Brain microvascular endothelial cell (primary cell): Measurements from ENCODE around the gene NDUFA5.

ENCODE experiments used
- DNase-seq: peaks from one replicate; pipeline ENCODE4 v3.0.0-alpha.2; 2020
- H3K27ac ChIP-seq: fragments of 250-450 bp; sonication (Bioruptor Pico); 2 replicates; pipeline ENCODE4 v1.5.1; 2020; ENCODE audit warnings: mild to moderate bottlenecking, moderate library complexity
- H3K27me3 ChIP-seq: fragments of 250-450 bp; sonication (Bioruptor Pico); replicated peaks from 2 replicates; pipeline ENCODE4 v1.5.1; 2020; ENCODE audit warnings: mild to moderate bottlenecking
- H3K36me3 ChIP-seq: fragments of 250-450 bp; sonication (Bioruptor Pico); replicated peaks from 2 replicates; pipeline ENCODE4 v1.5.1; 2020; ENCODE audit warnings: mild to moderate bottlenecking
- H3K4me3 ChIP-seq: 2 replicates; pipeline ENCODE4 v1.5.1; 2011; ENCODE audit warnings: low read depth, mild to moderate bottlenecking, control low read depth, low read length, moderate library complexity
- in situ Hi-C: cut with HindIII; loops from 2 replicates; pipeline ENCODE4 v1.10.0; 2017; ENCODE audit warnings: low sequenced_read_pairs, low pct_ligation_motif_present
- TF ChIP-seq, protein P1 (sequence below): IDR thresholded peaks from 2 replicates; pipeline ENCODE4 v1.5.1; 2011; ENCODE audit warnings: low read depth, mild to moderate bottlenecking, moderate library complexity, low read length, control low read depth, inconsistent platforms; ENCODE audit errors: missing control alignments

The NDUFA5 gene

DNA sequence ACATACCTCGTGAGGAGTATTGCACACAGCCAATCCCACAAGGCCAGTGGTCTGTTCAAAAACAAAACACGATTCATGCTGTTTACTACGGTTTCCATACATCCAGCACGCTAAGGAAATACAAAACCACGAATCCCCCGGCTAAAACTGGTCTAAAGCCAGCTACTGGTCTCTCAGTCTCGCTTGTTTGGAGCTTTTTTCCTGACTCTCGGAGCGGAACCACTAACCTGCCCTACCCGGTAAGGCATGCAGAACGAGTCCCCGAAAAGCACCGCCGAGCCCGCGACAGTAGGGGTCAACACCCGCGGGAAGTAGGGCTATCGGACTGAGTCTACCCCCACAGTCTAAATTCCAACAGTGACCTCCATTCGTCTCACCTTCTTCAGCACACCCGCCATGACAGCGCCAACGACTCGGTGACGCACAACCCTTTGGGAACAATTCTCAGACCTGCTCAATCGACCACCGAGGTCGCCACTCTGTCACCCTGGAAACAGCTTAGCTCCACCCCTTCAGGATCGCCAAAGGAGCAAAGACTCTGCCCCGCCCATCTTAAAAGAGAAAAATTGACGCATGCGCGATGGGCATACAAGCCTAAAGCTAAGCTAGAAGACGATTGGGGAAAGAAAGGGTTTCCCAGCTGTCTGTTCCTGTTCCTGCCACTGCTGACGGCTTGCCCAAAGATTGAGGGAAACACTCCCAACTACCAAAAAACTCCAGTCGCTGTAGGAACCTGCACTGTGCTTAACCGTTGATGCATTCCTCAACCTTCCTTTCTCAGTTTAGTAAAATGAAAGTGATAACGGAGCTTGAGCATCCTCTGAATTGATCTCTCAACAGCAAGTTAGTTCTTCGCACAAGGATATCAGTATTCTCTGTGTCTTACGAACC lies at the start of gene NDUFA5:
Gene NDUFA5, minus strand, starts transcription at position 421 of the 891 bp plus-strand sequence. Its CDS starts 23 bp downstream, at position 398.
- peak; percentile 100 for DNase-seq
- Histone ChIP-seq H3K36me3 (peaks cover 6% of the 10 kb centered on the region), H3K27me3 (no peaks in the 10 kb centered on the region), H3K4me3 (peak within 1 kb of the TSS; percentile 87), H3K27ac (peak within 1 kb of the TSS; percentile 84)
- in situ Hi-C loops = no loop called here
- TF ChIP-seq, protein P1, sequence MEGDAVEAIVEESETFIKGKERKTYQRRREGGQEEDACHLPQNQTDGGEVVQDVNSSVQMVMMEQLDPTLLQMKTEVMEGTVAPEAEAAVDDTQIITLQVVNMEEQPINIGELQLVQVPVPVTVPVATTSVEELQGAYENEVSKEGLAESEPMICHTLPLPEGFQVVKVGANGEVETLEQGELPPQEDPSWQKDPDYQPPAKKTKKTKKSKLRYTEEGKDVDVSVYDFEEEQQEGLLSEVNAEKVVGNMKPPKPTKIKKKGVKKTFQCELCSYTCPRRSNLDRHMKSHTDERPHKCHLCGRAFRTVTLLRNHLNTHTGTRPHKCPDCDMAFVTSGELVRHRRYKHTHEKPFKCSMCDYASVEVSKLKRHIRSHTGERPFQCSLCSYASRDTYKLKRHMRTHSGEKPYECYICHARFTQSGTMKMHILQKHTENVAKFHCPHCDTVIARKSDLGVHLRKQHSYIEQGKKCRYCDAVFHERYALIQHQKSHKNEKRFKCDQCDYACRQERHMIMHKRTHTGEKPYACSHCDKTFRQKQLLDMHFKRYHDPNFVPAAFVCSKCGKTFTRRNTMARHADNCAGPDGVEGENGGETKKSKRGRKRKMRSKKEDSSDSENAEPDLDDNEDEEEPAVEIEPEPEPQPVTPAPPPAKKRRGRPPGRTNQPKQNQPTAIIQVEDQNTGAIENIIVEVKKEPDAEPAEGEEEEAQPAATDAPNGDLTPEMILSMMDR = no peak

DNA sequence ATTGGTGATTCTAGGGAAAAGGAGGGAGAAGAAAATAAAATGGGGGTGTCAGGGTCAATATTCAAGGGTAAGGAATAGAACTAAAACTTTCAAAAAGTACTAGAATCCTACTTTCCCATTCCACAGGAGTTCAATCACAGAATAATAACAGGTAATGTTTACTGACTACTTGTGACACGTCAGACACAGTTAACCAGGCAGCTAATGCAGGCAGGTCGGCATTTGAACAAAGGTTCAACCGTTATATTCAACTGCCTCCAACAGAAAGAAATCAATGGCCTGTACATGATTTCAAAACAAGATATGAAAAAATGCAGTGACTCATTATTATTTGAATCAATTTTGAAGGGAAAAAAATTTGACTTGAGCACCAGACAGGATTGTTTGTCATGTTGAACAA lies 47.1 kb upstream of the NDUFA5 start:
- TF ChIP-seq, protein P1 = no peak
- Histone ChIP-seq H3K27me3 (no peaks in the 10 kb centered on the region), H3K4me3 (no peak overlapping the region), H3K36me3 (no peaks in the 10 kb centered on the region), H3K27ac (no peak overlapping the region)
- in situ Hi-C loops = no loop called here
- DNase-seq = no peak

DNA sequence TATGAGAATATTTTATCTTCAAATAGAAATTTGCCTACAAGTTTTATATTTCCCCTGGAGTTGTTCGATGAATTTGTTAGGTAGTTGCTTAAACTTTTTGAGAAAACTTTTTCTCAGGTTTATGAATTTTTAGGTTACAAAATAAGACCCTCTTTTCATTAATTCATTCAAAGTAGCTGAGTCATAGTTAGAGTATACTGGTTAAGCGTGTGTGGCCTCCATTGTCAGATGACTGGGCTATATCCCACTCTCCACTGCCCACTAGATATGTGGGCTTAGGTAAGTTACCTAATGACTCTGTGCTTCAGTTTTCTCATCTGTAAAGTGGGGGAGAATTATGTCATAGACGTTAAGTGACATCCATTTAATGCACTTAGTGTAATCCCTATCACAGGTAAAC lies 45.0 kb upstream of the NDUFA5 start:
- Histone ChIP-seq H3K4me3 (no peak overlapping the region), H3K36me3 (no peaks in the 10 kb centered on the region), H3K27ac (no peak overlapping the region), H3K27me3 (no peaks in the 10 kb centered on the region)
- in situ Hi-C loops = no loop called here
- no peak for DNase-seq
- TF ChIP-seq, protein P1 = no peak

DNA sequence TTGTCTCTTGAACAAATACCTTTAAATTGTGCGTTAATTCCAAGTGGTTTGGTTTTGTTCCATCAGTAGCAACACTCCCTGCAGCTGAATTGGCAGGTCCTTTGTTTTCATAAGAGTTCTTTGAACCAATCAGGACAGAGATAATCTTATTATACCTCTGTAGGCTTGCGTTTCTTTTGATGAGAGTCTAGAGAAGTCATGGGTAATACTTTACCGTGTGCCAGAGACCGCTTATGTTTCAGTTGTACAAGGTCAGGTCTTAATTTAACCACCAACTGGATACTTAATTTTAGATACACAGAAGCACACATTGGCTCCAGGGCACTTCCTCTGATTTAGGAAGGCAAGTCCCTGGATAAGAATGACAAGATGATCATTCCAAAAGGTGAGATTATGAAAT lies 43.9 kb upstream of the NDUFA5 start, which contains the start of gene ASB15:
Gene ASB15, plus strand, starts transcription at position 292 of the 400 bp plus-strand sequence. CDS start 12,682 bp downstream, outside the sequence.
- no peaks in the 10 kb centered on the region for H3K36me3 ChIP-seq
- H3K4me3 ChIP-seq = no peak within 1 kb of the TSS
- in situ Hi-C loops = no loop called here
- no peaks in the 10 kb centered on the region for H3K27me3 ChIP-seq
- no peak for DNase-seq
- TF ChIP-seq, protein P1 = no peak
- H3K27ac ChIP-seq = no peak within 1 kb of the TSS

DNA sequence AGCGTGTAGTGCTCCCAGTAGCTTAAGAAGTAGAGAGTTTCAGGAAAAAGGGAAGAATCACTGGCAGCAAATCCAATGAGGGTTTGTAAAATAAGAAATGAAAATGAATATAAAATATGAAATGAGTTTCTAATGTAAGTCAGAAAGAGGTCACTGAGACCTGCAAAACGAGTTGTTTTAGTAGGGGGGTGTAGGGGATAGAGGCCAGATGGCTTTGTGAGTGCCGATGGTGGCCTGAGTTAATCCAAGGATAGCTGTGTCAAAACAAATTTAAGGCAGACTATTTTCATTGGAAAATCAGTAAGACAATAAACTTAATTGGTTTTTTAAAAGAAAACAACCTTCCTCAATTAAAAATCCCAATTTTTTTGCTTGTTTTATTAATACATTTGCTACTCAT lies 43.3 kb upstream of the NDUFA5 start:
- no peak overlapping the region for H3K4me3 ChIP-seq
- DNase-seq = no peak
- no peaks in the 10 kb centered on the region for H3K36me3 ChIP-seq
- TF ChIP-seq, protein P1 = no peak
- H3K27ac ChIP-seq = no peak overlapping the region
- no peaks in the 10 kb centered on the region for H3K27me3 ChIP-seq
- in situ Hi-C loops = no loop called here
